HFFc6 (cell line): ENCODE measurements around the gene TAAR2. TPM values are rescaled to one million over a fixed set of nuclear protein-coding genes. Genes with fewer than 3 reads are reported as not detected.

Source experiments
- DNase-seq: peaks from one replicate; pipeline ENCODE4 v3.0.0-alpha.2; 2018
- H3K27ac Mint-ChIP-seq: 2 replicates; pipeline ENCODE4 v1.8.0; 2020; ENCODE audit warnings: mild to moderate bottlenecking, mixed read lengths
- H3K27me3 Mint-ChIP-seq: 2 replicates; pipeline ENCODE4 v1.8.0; 2021; ENCODE audit warnings: mild to moderate bottlenecking, moderate library complexity, mixed read lengths; ENCODE audit not compliant: insufficient read depth
- H3K36me3 Mint-ChIP-seq: 2 replicates; pipeline ENCODE4 v1.8.0; 2021; ENCODE audit warnings: low read depth, mixed read lengths
- H3K4me1 Mint-ChIP-seq: 2 replicates; pipeline ENCODE4 v1.8.0; 2020; ENCODE audit warnings: low read depth, mixed read lengths
- H3K4me3 Mint-ChIP-seq: 2 replicates; pipeline ENCODE4 v1.8.0; 2020; ENCODE audit warnings: mild to moderate bottlenecking, moderate library complexity, mixed read lengths
- H3K9me3 Mint-ChIP-seq: 2 replicates; pipeline ENCODE4 v1.8.0; 2020; ENCODE audit warnings: mild to moderate bottlenecking, mixed read lengths
- CTCF ChIP-seq: fragments of 200-600 bp; sonication (generic); IDR thresholded peaks from 2 replicates; pipeline ENCODE4 v1.5.0; 2021; ENCODE audit warnings: antibody characterized with exemption, mild to moderate bottlenecking
- total RNA-seq, 6 experiments: library from RNA; stranded (reverse); fragmentation: NEBNext Ultra II Directional; extraction: Animal tissue kit (Norgen Biotek cat#: 25700); gene quantifications; 2 replicates in 1 of 6; 3 replicates in 5 of 6; pipeline ENCODE4 v1.2.3, GENCODE V29; 2021

TAAR2 gene
- total RNA-seq, 6 experiments from 2014 or later, result not detected

- Mint-ChIP-seq H3K27me3 (peaks cover 18% of the 10 kb centered on the region), H3K27ac (no peak overlapping the region), H3K4me1 (no peaks in the 10 kb centered on the region), H3K4me3 (no peak overlapping the region), H3K36me3 (no peaks in the 10 kb centered on the region), H3K9me3 (no peaks in the 10 kb centered on the region)
- DNase-seq, result no peak
- no peak for TF ChIP-seq CTCF
Observed at GRCh38 chr6:132664309-132665034, 40.4 kb upstream of the TAAR2 start.

GRCh38 chr6:132663661-132664060, 39.6 kb upstream of the TAAR2 start:
- Mint-ChIP-seq H3K4me3 (no peak overlapping the region), H3K27ac (no peak overlapping the region), H3K36me3 (no peaks in the 10 kb centered on the region), H3K4me1 (no peaks in the 10 kb centered on the region), H3K27me3 (peaks cover 18% of the 10 kb centered on the region), H3K9me3 (no peaks in the 10 kb centered on the region)
- DNase-seq, result no peak
- TF ChIP-seq CTCF, result no peak

- no peaks in the 10 kb centered on the region for H3K4me1 Mint-ChIP-seq
Observed at GRCh38 chr6:132661906-132662305, 37.8 kb upstream of the TAAR2 start.

GRCh38 chr6:132659082-132659481, 35.0 kb upstream of the TAAR2 start, which contains the start of gene TAAR1:
TSS of gene TAAR1 (minus strand) at chr6:132659182. CDS start at chr6:132646003, 13,179 bp downstream.
- Mint-ChIP-seq H3K4me3 (no peak within 1 kb of the TSS), H3K9me3 (no peaks in the 10 kb centered on the region), H3K4me1 (no peaks in the 10 kb centered on the region), H3K27ac (no peak within 1 kb of the TSS), H3K27me3 (peaks cover 25% of the 10 kb centered on the region), H3K36me3 (no peaks in the 10 kb centered on the region)
- no peak for TF ChIP-seq CTCF
- no peak for DNase-seq

More at GRCh38 chr6:132661906-132662305, 37.8 kb upstream of the TAAR2 start:
- Mint-ChIP-seq H3K27ac (no peak overlapping the region), H3K9me3 (no peaks in the 10 kb centered on the region), H3K36me3 (no peaks in the 10 kb centered on the region), H3K27me3 (peaks cover 15% of the 10 kb centered on the region), H3K4me3 (no peak overlapping the region)
- no peak for TF ChIP-seq CTCF
- DNase-seq, result no peak

GRCh38 chr6:132651062-132651461, 27.0 kb upstream of the TAAR2 start:
- H3K9me3 Mint-ChIP-seq, result no peaks in the 10 kb centered on the region
- no peak overlapping the region for H3K4me3 Mint-ChIP-seq
- H3K36me3 Mint-ChIP-seq, result no peaks in the 10 kb centered on the region
- no peaks in the 10 kb centered on the region for H3K4me1 Mint-ChIP-seq
- peaks cover 14% of the 10 kb centered on the region; the same call in 1 of the 2 replicates for H3K27me3 Mint-ChIP-seq
- no peak overlapping the region for H3K27ac Mint-ChIP-seq
- DNase-seq, result no peak
- TF ChIP-seq CTCF, result no peak
